Upper lobe of left lung (tissue), 4 donors: ENCODE results near the gene PRDM7.
"Not testable (repeated sequence)": the region's sequence is repeated elsewhere in the genome, so short reads cannot be mapped to it uniquely, and the experiment has no call there.

Source experiments
- CTCF ChIP-seq, 6 experiments: fragments of 450-650 bp in 4 of 6; fragments of 200-600 bp in 2 of 6; sonication (generic) in 2 of 6; IDR thresholded peaks; one replicate each; pipeline ENCODE4 v1.5.1; 2016 to 2019; ENCODE audit warnings: antibody characterized with exemption in 6 of 6
- EP300 ChIP-seq, 4 donors: sonication (generic); formaldehyde crosslinking; IDR thresholded peaks; one replicate each; pipeline ENCODE4 v1.5.1; 2017; ENCODE audit warnings: antibody characterized with exemption in 4 of 4, control low read depth in 2 of 4
- POLR2A ChIP-seq, 4 donors: fragments of 450-650 bp; IDR thresholded peaks; one replicate each; pipeline ENCODE4 v1.5.1; 2016 to 2017; ENCODE audit warnings: antibody characterized with exemption in 4 of 4, mild to moderate bottlenecking in 2 of 4
- POLR2AphosphoS5 ChIP-seq, 2 donors: sonication (generic); formaldehyde crosslinking; IDR thresholded peaks; one replicate each; pipeline ENCODE4 v1.5.1; 2017; ENCODE audit warnings: antibody characterized with exemption in 2 of 2

- not testable (repeated sequence) for TF ChIP-seq CTCF, POLR2AphosphoS5, EP300, POLR2A (IDR thresholded peaks at IDR 0.05)
These were observed 16.7 kb upstream of the PRDM7 start for GRCh38 chr16:90093799-90094198.
